Endothelial cell of umbilical vein (primary cell): ENCODE results near the gene NXPE3. TPM values are rescaled to one million over a fixed set of nuclear protein-coding genes. Genes with fewer than 3 reads are reported as not detected.
A peak's percentile ranks its signal among the peaks of the same experiment; 100 is the strongest.

ENCODE experiments used
- BruUV-seq: library from RNA; stranded (reverse); fragments of 400-500 nt; replicated peaks from 2 replicates; lab custom pipeline; 2021; lab: Mats Ljungman, UMichigan
- CTCF ChIA-PET: fragments of 300-600, 350-600 bp; sonication (Branson Sonifier 250); formaldehyde crosslinking; loops from one replicate; lab custom pipeline; 2021; ENCODE audit warnings: antibody characterized with exemption, inconsistent platforms; lab: Charles Lee
- POLR2A ChIA-PET: fragments of 300-600, 350-600 bp; sonication (Branson Sonifier 250); formaldehyde crosslinking; loops from one replicate; lab custom pipeline; 2021; ENCODE audit warnings: antibody characterized with exemption, inconsistent platforms; lab: Charles Lee
- DNase-seq: peaks from one replicate; pipeline ENCODE4 v3.0.0-alpha.2; 2011; ENCODE audit warnings: low read depth, low spot score
- FAIRE-seq: peaks from 2 replicates; lab custom pipeline; 2011; peaks lifted over from hg19 to GRCh38; lab: Jason Lieb, UNC
- H2AFZ ChIP-seq: 2 replicates; pipeline ENCODE4 v1.6.0; 2012; ENCODE audit warnings: low read depth, low read length, control low read depth, inconsistent platforms
- H3K27ac ChIP-seq: 2 replicates; pipeline ENCODE4 v1.5.1; 2011; ENCODE audit warnings: low read depth, mild to moderate bottlenecking, control low read depth, low read length, moderate library complexity; ENCODE audit not compliant: insufficient read depth
- H3K27me3 ChIP-seq, 2 experiments: 2 replicates each; pipeline versions ENCODE4 v1.6.0 to v1.6.1; 2011; ENCODE audit warnings: low read length in 2 of 2, mixed read lengths in 1 of 2; ENCODE audit not compliant: control insufficient read depth in 2 of 2, insufficient read depth in 2 of 2
- H3K36me3 ChIP-seq, 2 experiments: 2 replicates in 1 of 2; 3 replicates in 1 of 2; pipeline ENCODE4 v1.5.1; 2011; ENCODE audit warnings: low read length in 2 of 2, mild to moderate bottlenecking in 1 of 2, moderate library complexity in 1 of 2; ENCODE audit not compliant: control insufficient read depth in 2 of 2, insufficient read depth in 2 of 2; ENCODE audit errors: extremely low read depth in 1 of 2
- H3K4me1 ChIP-seq: 3 replicates; pipeline ENCODE4 v1.5.1; 2011; ENCODE audit warnings: mild to moderate bottlenecking, low read length; ENCODE audit not compliant: control insufficient read depth, insufficient read depth; ENCODE audit errors: extremely low read depth
- H3K4me2 ChIP-seq: 2 replicates; pipeline ENCODE4 v1.6.1; 2011; ENCODE audit warnings: low read length, control low read depth, mixed read lengths; ENCODE audit not compliant: insufficient read depth
- H3K4me3 ChIP-seq, 3 experiments: fragments of 200-600 bp in 1 of 3; sonication (generic), shearing (Covaris generic) in 1 of 3; replicated peaks in 1 of 3; 2 replicates each; pipeline ENCODE4 v1.5.1; 2011 to 2016; ENCODE audit warnings: control low read depth in 3 of 3, low read length in 3 of 3, mild to moderate bottlenecking in 2 of 3, inconsistent platforms in 1 of 3, low read depth in 1 of 3, moderate library complexity in 1 of 3; ENCODE audit not compliant: insufficient read depth in 1 of 3
- H3K79me2 ChIP-seq: 2 replicates; pipeline ENCODE4 v1.6.0; 2012; ENCODE audit warnings: low read length, inconsistent platforms; ENCODE audit not compliant: control insufficient read depth, insufficient read depth
- H3K9ac ChIP-seq: replicated peaks from 2 replicates; pipeline ENCODE3; 2011; ENCODE audit warnings: low read length, control low read depth; ENCODE audit not compliant: insufficient read depth; ENCODE audit errors: extremely low read depth
- H3K9me1 ChIP-seq: replicated peaks from 3 replicates; pipeline ENCODE4 v1.6.0; 2011; ENCODE audit warnings: mild to moderate bottlenecking, low read length; ENCODE audit not compliant: control insufficient read depth, insufficient read depth; ENCODE audit errors: extremely low read depth
- H3K9me3 ChIP-seq: replicated peaks from 2 replicates; pipeline ENCODE4 v1.5.1; 2012; ENCODE audit warnings: low read length, inconsistent platforms; ENCODE audit not compliant: control insufficient read depth, insufficient read depth
- H4K20me1 ChIP-seq: replicated peaks from 2 replicates; pipeline ENCODE3; 2011; ENCODE audit warnings: mild to moderate bottlenecking, low read length; ENCODE audit not compliant: control insufficient read depth, insufficient read depth; ENCODE audit errors: extremely low read depth
- CTCF ChIP-seq, 2 donors: IDR thresholded peaks; 1 replicate in 1 of 2; 2 replicates in 1 of 2; pipeline ENCODE4 v1.5.1; 2011; ENCODE audit warnings: low read length in 2 of 2, mild to moderate bottlenecking in 2 of 2, moderate library complexity in 2 of 2, control low read depth in 1 of 2, inconsistent platforms in 1 of 2, low read depth in 1 of 2; ENCODE audit not compliant: insufficient read depth in 1 of 2; ENCODE audit errors: extremely low read depth in 1 of 2
- EZH2 ChIP-seq: IDR thresholded peaks from 2 replicates; pipeline ENCODE4 v1.6.1; 2012; ENCODE audit warnings: borderline replicate concordance, low read depth, mild to moderate bottlenecking, moderate library complexity, low read length, inconsistent platforms; ENCODE audit not compliant: severe bottlenecking
- FOS ChIP-seq: IDR thresholded peaks from 2 replicates; pipeline ENCODE4 v1.6.1; 2011; ENCODE audit warnings: mild to moderate bottlenecking, low read length, moderate library complexity, borderline replicate concordance; ENCODE audit not compliant: insufficient read depth
- GATA2 ChIP-seq: IDR thresholded peaks from 2 replicates; pipeline ENCODE4 v1.7.0; 2011; ENCODE audit warnings: low read depth, mild to moderate bottlenecking, moderate library complexity, mixed read lengths, low read length; ENCODE audit not compliant: insufficient read length, insufficient read depth
- JUN ChIP-seq: IDR thresholded peaks from 2 replicates; pipeline ENCODE4 v1.6.1; 2011; ENCODE audit warnings: borderline replicate concordance, low read depth; ENCODE audit not compliant: insufficient read length, insufficient read depth
- MAX ChIP-seq: IDR thresholded peaks from 2 replicates; pipeline ENCODE4 v1.6.1; 2011; ENCODE audit not compliant: insufficient read depth, insufficient read length
- MYC ChIP-seq: IDR thresholded peaks from one replicate; pipeline ENCODE4 v1.6.1; 2011; ENCODE audit warnings: mild to moderate bottlenecking, low read depth, low read length
- POLR2A ChIP-seq: IDR thresholded peaks from 2 replicates; pipeline ENCODE4 v1.6.1; 2012; ENCODE audit warnings: low read depth, mild to moderate bottlenecking, control low read depth, low read length
- POLR2AphosphoS5 ChIP-seq: IDR thresholded peaks from 2 replicates; pipeline ENCODE4 v1.6.1; 2012; ENCODE audit warnings: low read depth, mild to moderate bottlenecking, control low read depth, low read length, moderate library complexity; ENCODE audit not compliant: insufficient read depth
- dilution Hi-C: fragments of 300-500 bp; cut with MboI; formaldehyde crosslinking; loops from one replicate; pipeline ENCODE4 v1.15.0; 2019; ENCODE audit warnings: low sequenced_read_pairs; ENCODE audit not compliant: extremely low pct_ligation_motif_present
- intact Hi-C: fragments of 100-400 bp; cut with micrococcal nuclease; formaldehyde crosslinking; loops from one replicate; pipeline ENCODE4 v1.10.0; 2022
- polyA plus RNA-seq, 4 experiments: library from polyadenylated mRNA; depleted of rRNA in 3 of 4; stranded (reverse) in 3 of 4; unstranded in 1 of 4; fragments of >200 nt; gene quantifications; 2 replicates each; pipeline versions ENCODE4 v1.2.1 to v1.2.3, GENCODE V29; 2011 to 2012; ENCODE audit warnings: missing spikeins in 1 of 4
- total RNA-seq: library from RNA; stranded (reverse); gene quantifications from 2 replicates; pipeline ENCODE4 v1.2.3, GENCODE V29; 2021

NXPE3 gene
- total and polyA plus RNA-seq, 2 donors (not counting 3 experiments of a cell fraction or from before 2014, with no cell fraction given), result 13.7 to 20.3 TPM

GRCh38 chr3:101870138-101870537 lies 91.1 kb downstream of the NXPE3 start:
- no peak overlapping the region for H3K9ac ChIP-seq
- no peaks in the 10 kb centered on the region for H3K79me2 ChIP-seq
- H3K27ac ChIP-seq, result no peak overlapping the region
- dilution Hi-C loops, result loop anchor here (25.0 kb wide), 1 partner anchor 292 kb away; no protein-coding TSS in a partner anchor
- FAIRE-seq, result no peak
- no peak for DNase-seq
- ChIA-PET POLR2A (interaction anchor here (0.7 kb wide), 1 partner anchor 43 kb away, joined by 3 read pairs; no protein-coding TSS in a partner anchor), CTCF (interaction anchor here (0.7 to 1.0 kb wide), 2 partner anchors 9 to 20 kb away, joined by 3 to 4 read pairs; no protein-coding TSS in a partner anchor)
- H3K36me3 ChIP-seq, result no peaks in the 10 kb centered on the region
- no peaks in the 10 kb centered on the region for H3K9me1 ChIP-seq
- H3K4me3 ChIP-seq, result no peak overlapping the region
- no peaks in the 10 kb centered on the region for H3K27me3 ChIP-seq
- TF ChIP-seq MAX (no peak), FOS (peak; percentile 54)
- H3K4me2 ChIP-seq, result no peak overlapping the region
- H3K9me3 ChIP-seq, result no peaks in the 10 kb centered on the region
- intact Hi-C loops, result no loop called here
- H3K4me1 ChIP-seq, result peaks cover 26% of the 10 kb centered on the region
- no peak overlapping the region for H2AFZ ChIP-seq
- H4K20me1 ChIP-seq, result no peaks in the 10 kb centered on the region
- BruUV-seq, result no TSS peak

GRCh38 chr3:101873619-101874018 lies 94.6 kb downstream of the NXPE3 start:
- H3K27ac ChIP-seq, result peak overlapping the region; percentile 35
- intact Hi-C loops, result no loop called here

More at GRCh38 chr3:101873619-101874018, 94.6 kb downstream of the NXPE3 start:
- FAIRE-seq (no peak), DNase-seq (peak; percentile 63)
- H4K20me1 ChIP-seq, result no peaks in the 10 kb centered on the region
- no peaks in the 10 kb centered on the region for H3K79me2 ChIP-seq
- H3K4me1 ChIP-seq, result peaks cover 14% of the 10 kb centered on the region
- no peaks in the 10 kb centered on the region for H3K36me3 ChIP-seq
- ChIA-PET POLR2A (no interaction called here), CTCF (interaction anchor here (1.1 to 2.0 kb wide), 3 partner anchors 9 to 355 kb away, joined by 3 to 5 read pairs (median 4); no protein-coding TSS in a partner anchor)
- dilution Hi-C loops, result loop anchor here (25.0 kb wide), 1 partner anchor 289 kb away; no protein-coding TSS in a partner anchor
- no peaks in the 10 kb centered on the region for H3K9me1 ChIP-seq
- no peak overlapping the region for H3K4me3 ChIP-seq
- H2AFZ ChIP-seq, result peak overlapping the region; percentile 28
- H3K27me3 ChIP-seq, result no peaks in the 10 kb centered on the region
- H3K9ac ChIP-seq, result no peak overlapping the region
- H3K4me2 ChIP-seq, result peak overlapping the region; percentile 64
- TF ChIP-seq POLR2A, result no peak
- no peak for TF ChIP-seq MAX
- no peak for TF ChIP-seq GATA2
- TF ChIP-seq MYC, result no peak
- no peak for TF ChIP-seq EZH2
- TF ChIP-seq FOS, result peak; percentile 76
- peak; percentile 44 for TF ChIP-seq JUN
- no peak for TF ChIP-seq POLR2AphosphoS5
- TF ChIP-seq CTCF (IDR thresholded peaks at IDR 0.05; ENCODE audit: extremely low read depth in 1 of 2, insufficient read depth in 1 of 2, low read depth in 1 of 2, low read length in 2 of 2), result no peak
- H3K9me3 ChIP-seq, result no peaks in the 10 kb centered on the region
- BruUV-seq, result no TSS peak
